Astrocyte (in vitro differentiated cells and primary cell): Measurements from ENCODE around the gene SCUBE3. TPM values are rescaled to one million over a fixed set of nuclear protein-coding genes. Genes with fewer than 3 reads are reported as not detected.

ENCODE experiments used
- DNase-seq: peaks from one replicate; pipeline ENCODE4 v3.0.0-alpha.2; 2010; ENCODE audit warnings: low read depth
- FAIRE-seq: peaks from 2 replicates; lab custom pipeline; 2011; peaks lifted over from hg19 to GRCh38; lab: Jason Lieb, UNC
- H2AFZ ChIP-seq: 2 replicates; pipeline ENCODE4 v1.6.0; 2012; ENCODE audit warnings: low read depth, low read length, inconsistent platforms
- H3K27ac ChIP-seq: 2 replicates; pipeline ENCODE4 v1.5.1; 2011; ENCODE audit warnings: low read depth, low read length, inconsistent platforms
- H3K27me3 ChIP-seq: 2 replicates; pipeline ENCODE4 v1.6.0; 2011; ENCODE audit warnings: low read length, inconsistent platforms; ENCODE audit not compliant: insufficient read depth
- H3K36me3 ChIP-seq: 2 replicates; pipeline ENCODE4 v1.5.1; 2011; ENCODE audit warnings: low read length, inconsistent platforms; ENCODE audit not compliant: insufficient read depth
- H3K4me1 ChIP-seq: 2 replicates; pipeline ENCODE4 v1.5.1; 2011; ENCODE audit warnings: low read length, inconsistent platforms; ENCODE audit not compliant: insufficient read depth
- H3K4me2 ChIP-seq: 2 replicates; pipeline ENCODE4 v1.6.0; 2012; ENCODE audit warnings: low read length, inconsistent platforms
- H3K4me3 ChIP-seq: 2 replicates; pipeline ENCODE4 v1.5.1; 2011; ENCODE audit warnings: low read depth, mild to moderate bottlenecking, low read length, inconsistent platforms; ENCODE audit not compliant: insufficient read depth
- H3K79me2 ChIP-seq: 2 replicates; pipeline ENCODE4 v1.6.0; 2012; ENCODE audit warnings: mild to moderate bottlenecking, low read length, inconsistent platforms; ENCODE audit not compliant: insufficient read depth
- H3K9ac ChIP-seq: 2 replicates; pipeline ENCODE4 v1.6.0; 2012; ENCODE audit warnings: mild to moderate bottlenecking, low read length, inconsistent platforms
- H3K9me3 ChIP-seq: 2 replicates; pipeline ENCODE4 v1.5.1; 2012; ENCODE audit warnings: low read depth, mild to moderate bottlenecking, low read length, inconsistent platforms; ENCODE audit not compliant: insufficient read depth
- H4K20me1 ChIP-seq: 2 replicates; pipeline ENCODE4 v1.6.0; 2012; ENCODE audit warnings: low read length, inconsistent platforms; ENCODE audit not compliant: insufficient read depth
- H3K27ac Mint-ChIP-seq: one replicate; pipeline ENCODE4 v1.8.0; 2021; ENCODE audit warnings: mild to moderate bottlenecking, mixed read lengths; ENCODE audit not compliant: unreplicated experiment
- H3K27me3 Mint-ChIP-seq: one replicate; pipeline ENCODE4 v1.8.0; 2021; ENCODE audit warnings: low read depth, mixed read lengths; ENCODE audit not compliant: unreplicated experiment
- H3K36me3 Mint-ChIP-seq: one replicate; pipeline ENCODE4 v1.8.0; 2021; ENCODE audit warnings: low read depth, mixed read lengths; ENCODE audit not compliant: unreplicated experiment
- H3K4me1 Mint-ChIP-seq: one replicate; pipeline ENCODE4 v1.8.0; 2021; ENCODE audit warnings: low read depth, mixed read lengths; ENCODE audit not compliant: unreplicated experiment
- H3K4me3 Mint-ChIP-seq: one replicate; pipeline ENCODE4 v1.8.0; 2021; ENCODE audit warnings: mild to moderate bottlenecking, moderate library complexity, mixed read lengths; ENCODE audit not compliant: unreplicated experiment
- H3K9me3 Mint-ChIP-seq: one replicate; pipeline ENCODE4 v1.8.0; 2021; ENCODE audit warnings: mild to moderate bottlenecking, mixed read lengths; ENCODE audit not compliant: unreplicated experiment
- EZH2 ChIP-seq: IDR thresholded peaks from 2 replicates; pipeline ENCODE4 v1.6.1; 2012; ENCODE audit warnings: mild to moderate bottlenecking, low read length, inconsistent platforms; ENCODE audit not compliant: insufficient read depth
- total RNA-seq: library from RNA; stranded (reverse); gene quantifications from 2 replicates; pipeline ENCODE4 v1.2.1, GENCODE V29; 2021
- TF ChIP-seq, protein P1 (sequence below): IDR thresholded peaks from 2 replicates; pipeline ENCODE4 v1.5.1; 2011; ENCODE audit warnings: low read depth, mild to moderate bottlenecking, inconsistent platforms, low read length, moderate library complexity; ENCODE audit not compliant: insufficient read depth

The SCUBE3 gene
- total RNA-seq, 1 donor from 2014 or later = 10.1 TPM

DNA sequence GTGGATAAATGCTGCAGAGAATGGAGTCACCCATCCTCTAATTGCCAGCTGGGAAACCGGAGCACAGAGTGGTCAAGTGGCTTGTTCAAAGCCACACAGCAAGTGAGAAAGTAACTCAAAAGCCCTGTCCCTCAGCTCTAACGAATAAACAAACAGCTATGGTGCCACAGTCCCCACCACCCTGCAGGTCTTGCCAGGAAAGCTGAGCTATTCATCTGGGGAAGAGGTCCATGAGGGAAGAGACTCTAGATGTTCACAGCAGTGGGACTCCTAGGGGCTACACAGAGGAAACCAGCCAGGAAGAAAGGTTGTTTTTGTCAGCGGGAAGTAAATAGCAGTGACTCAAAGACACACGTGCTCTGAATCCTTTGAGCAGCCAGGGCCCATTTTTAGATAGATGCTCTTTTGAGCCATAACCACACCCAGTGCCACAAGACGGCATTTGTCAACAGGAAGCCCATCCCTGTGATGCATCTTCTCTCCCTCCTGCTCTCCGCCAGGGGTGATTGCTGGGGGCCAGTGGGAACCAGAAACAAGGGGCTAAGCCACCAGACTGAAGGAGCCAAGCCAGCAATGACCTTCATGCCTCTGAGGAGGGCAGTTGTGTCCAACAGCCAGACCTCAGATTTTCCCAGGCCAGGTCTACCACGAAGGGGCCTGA is 40.2 kb upstream of the SCUBE3 start:
- no peak for FAIRE-seq
- Histone ChIP-seq H3K36me3 (no peaks in the 10 kb centered on the region), H3K4me3 (no peak overlapping the region), H3K9ac (no peak overlapping the region), H3K27ac (no peak overlapping the region), H3K9me3 (no peaks in the 10 kb centered on the region), H3K27me3 (no peaks in the 10 kb centered on the region), H4K20me1 (no peaks in the 10 kb centered on the region), H3K4me2 (no peak overlapping the region), H2AFZ (peak overlapping the region; percentile 29), H3K79me2 (no peaks in the 10 kb centered on the region), H3K4me1 (peaks cover 41% of the 10 kb centered on the region)
- Mint-ChIP-seq H3K27me3 (peaks cover 12% of the 10 kb centered on the region), H3K36me3 (no peaks in the 10 kb centered on the region), H3K4me1 (peaks cover 11% of the 10 kb centered on the region), H3K4me3 (no peak overlapping the region), H3K9me3 (no peaks in the 10 kb centered on the region), H3K27ac (no peak overlapping the region)
- no peak for DNase-seq
- no peak for TF ChIP-seq EZH2
- TF ChIP-seq, protein P1, sequence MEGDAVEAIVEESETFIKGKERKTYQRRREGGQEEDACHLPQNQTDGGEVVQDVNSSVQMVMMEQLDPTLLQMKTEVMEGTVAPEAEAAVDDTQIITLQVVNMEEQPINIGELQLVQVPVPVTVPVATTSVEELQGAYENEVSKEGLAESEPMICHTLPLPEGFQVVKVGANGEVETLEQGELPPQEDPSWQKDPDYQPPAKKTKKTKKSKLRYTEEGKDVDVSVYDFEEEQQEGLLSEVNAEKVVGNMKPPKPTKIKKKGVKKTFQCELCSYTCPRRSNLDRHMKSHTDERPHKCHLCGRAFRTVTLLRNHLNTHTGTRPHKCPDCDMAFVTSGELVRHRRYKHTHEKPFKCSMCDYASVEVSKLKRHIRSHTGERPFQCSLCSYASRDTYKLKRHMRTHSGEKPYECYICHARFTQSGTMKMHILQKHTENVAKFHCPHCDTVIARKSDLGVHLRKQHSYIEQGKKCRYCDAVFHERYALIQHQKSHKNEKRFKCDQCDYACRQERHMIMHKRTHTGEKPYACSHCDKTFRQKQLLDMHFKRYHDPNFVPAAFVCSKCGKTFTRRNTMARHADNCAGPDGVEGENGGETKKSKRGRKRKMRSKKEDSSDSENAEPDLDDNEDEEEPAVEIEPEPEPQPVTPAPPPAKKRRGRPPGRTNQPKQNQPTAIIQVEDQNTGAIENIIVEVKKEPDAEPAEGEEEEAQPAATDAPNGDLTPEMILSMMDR = no peak

DNA sequence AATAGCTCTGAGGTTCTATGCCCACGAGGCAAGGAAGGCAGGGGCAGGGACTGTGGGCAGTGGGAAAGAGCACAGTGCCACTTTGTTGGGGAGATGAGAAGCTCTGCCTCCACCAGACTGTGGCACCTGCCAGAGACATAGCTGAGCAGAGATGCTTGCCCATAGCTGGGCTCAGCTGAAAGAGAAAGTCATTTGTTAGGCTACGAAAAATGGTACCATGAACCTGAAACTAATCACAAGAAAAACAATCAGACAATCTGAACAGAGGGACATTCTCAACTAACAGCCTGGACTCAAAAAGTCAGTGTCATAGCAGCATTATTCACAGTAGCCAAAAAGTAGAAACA is 39.7 kb upstream of the SCUBE3 start:
- no peak overlapping the region for H3K9ac ChIP-seq
- peaks cover 14% of the 10 kb centered on the region for H3K27me3 Mint-ChIP-seq
- no peaks in the 10 kb centered on the region for H3K36me3 Mint-ChIP-seq
- no peaks in the 10 kb centered on the region for H3K36me3 ChIP-seq
- H3K4me2 ChIP-seq = no peak overlapping the region
- H3K27me3 ChIP-seq = no peaks in the 10 kb centered on the region
- no peak overlapping the region for H3K4me3 ChIP-seq
- H4K20me1 ChIP-seq = no peaks in the 10 kb centered on the region
- H2AFZ ChIP-seq = peak overlapping the region; percentile 29
- no peak for TF ChIP-seq EZH2
- TF ChIP-seq, protein P1 = no peak
- H3K27ac ChIP-seq = no peak overlapping the region
- no peaks in the 10 kb centered on the region for H3K9me3 ChIP-seq
- no peak for DNase-seq
- peaks cover 46% of the 10 kb centered on the region for H3K4me1 ChIP-seq
- H3K4me1 Mint-ChIP-seq = peaks cover 15% of the 10 kb centered on the region
- no peaks in the 10 kb centered on the region for H3K79me2 ChIP-seq
- H3K4me3 Mint-ChIP-seq = no peak overlapping the region
- H3K27ac Mint-ChIP-seq = no peak overlapping the region
- H3K9me3 Mint-ChIP-seq = no peaks in the 10 kb centered on the region
- no peak for FAIRE-seq

DNA sequence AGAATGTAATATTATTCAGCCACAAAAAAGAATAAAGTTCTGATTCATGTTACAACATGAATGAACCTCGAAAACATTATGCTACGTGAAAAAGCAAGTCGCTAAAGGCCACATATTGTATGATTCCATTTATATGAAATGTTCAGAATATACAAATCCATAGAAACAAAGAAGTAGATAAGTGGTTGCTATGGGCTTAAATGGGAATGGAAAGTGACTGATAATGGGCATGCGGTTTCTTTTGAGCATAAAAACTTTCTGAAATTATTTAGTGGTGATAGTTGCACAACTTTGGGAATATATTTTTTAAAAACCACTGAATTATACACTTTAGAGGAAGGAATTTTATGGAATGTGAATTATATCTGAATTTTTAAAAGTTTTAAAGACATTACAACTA is 39.3 kb upstream of the SCUBE3 start:
- H3K36me3 ChIP-seq = no peaks in the 10 kb centered on the region
- no peak overlapping the region for H3K27ac Mint-ChIP-seq
- H3K9me3 Mint-ChIP-seq = no peaks in the 10 kb centered on the region
- H4K20me1 ChIP-seq = no peaks in the 10 kb centered on the region
- H3K27ac ChIP-seq = no peak overlapping the region
- no peak overlapping the region for H3K4me3 ChIP-seq
- H3K36me3 Mint-ChIP-seq = no peaks in the 10 kb centered on the region
- peaks cover 47% of the 10 kb centered on the region for H3K4me1 ChIP-seq
- H2AFZ ChIP-seq = no peak overlapping the region
- peaks cover 15% of the 10 kb centered on the region for H3K4me1 Mint-ChIP-seq
- DNase-seq = no peak
- no peaks in the 10 kb centered on the region for H3K27me3 ChIP-seq
- no peaks in the 10 kb centered on the region for H3K9me3 ChIP-seq
- no peak overlapping the region for H3K4me3 Mint-ChIP-seq
- no peak overlapping the region for H3K4me2 ChIP-seq
- TF ChIP-seq, protein P1 = no peak
- no peak for TF ChIP-seq EZH2
- peaks cover 14% of the 10 kb centered on the region for H3K27me3 Mint-ChIP-seq
- H3K79me2 ChIP-seq = no peaks in the 10 kb centered on the region
- FAIRE-seq = no peak
- no peak overlapping the region for H3K9ac ChIP-seq
